GM18861 (cell line): ENCODE measurements around the gene ZNF778.
"Not testable (repeated sequence)": the region's sequence is repeated elsewhere in the genome, so short reads cannot be mapped to it uniquely, and the experiment has no call there.

Experiments
- ATAC-seq: cut with Tn5 transposase; IDR thresholded peaks from one replicate; pipeline ENCODE4 v1.9.1; 2021; ENCODE audit not compliant: unreplicated experiment

Gene ZNF778

DNA sequence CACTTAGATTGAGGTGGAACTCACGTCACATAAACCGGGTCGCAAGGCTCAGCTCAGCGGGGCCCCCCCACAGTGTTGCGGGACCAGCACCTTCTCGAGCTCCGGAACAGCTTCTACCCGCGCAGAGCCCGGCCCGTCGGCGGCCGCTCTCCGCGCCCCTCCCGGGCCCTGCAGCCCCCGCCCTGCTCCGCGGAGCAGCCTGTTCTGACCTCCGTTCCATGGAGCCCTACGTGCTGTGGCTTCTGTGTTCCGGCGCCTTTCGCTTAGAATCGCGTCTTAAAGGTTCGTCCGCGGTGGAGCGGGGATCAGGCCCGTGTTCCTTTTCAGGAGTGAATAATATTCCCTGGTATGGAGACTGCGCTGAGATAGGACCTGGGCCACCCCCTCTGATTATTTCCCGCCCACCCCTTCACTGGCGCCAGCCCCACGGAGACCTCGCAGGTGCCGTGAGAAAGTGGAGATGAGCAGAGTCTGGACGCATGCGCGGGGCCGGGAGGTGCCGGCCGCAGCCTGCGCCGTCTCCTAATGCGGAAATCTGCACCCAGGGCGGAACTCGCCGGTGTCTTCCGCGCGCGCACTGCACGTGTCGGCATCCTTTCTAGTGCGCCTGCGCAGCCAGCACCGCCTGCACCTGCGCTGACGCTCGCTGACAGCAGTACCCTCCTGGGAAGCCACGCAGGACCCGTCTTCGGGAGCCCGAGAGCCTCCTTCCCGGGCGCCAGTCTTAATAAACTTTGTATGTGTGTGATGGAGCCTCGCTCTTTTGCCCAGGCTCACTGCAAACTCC, 30.9 kb downstream of the ZNF778 start:
- ATAC-seq: no peak

DNA sequence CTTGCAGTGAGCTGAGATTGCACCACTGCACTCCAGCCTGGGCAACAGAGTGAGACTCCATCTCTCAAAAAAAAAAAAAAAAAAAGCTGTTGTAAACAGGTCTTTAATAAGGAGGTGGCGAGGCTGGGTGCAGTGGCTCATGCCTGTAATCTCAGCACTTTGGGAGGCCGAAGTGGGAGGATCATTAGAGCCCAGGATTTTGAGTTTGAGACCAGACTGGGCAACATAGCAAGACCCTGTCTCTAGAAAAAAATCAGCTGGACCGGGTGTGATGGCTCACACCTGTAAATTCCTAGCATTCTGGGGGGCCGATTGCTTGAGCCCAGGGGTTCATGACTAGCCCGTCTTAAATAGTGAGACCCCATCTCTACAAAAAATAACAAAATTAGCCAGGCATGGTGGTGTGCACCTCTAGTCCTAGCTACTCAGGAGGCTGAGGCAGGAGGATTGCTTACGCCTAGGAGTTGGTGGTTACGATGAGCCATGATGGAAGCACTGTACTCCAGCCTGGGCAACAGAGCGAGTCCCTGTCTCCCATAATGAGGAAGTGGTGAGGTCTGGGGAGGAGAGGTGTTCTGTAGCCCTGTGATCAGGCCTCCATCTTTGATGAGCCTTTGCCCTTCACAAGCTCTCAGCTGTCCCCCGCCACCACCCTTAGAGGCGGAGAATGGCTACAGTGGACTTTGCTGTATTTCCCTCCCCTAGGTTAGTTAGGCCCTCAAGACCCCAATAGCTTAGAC, 36.2 kb downstream of the ZNF778 start:
- no peak for ATAC-seq

DNA sequence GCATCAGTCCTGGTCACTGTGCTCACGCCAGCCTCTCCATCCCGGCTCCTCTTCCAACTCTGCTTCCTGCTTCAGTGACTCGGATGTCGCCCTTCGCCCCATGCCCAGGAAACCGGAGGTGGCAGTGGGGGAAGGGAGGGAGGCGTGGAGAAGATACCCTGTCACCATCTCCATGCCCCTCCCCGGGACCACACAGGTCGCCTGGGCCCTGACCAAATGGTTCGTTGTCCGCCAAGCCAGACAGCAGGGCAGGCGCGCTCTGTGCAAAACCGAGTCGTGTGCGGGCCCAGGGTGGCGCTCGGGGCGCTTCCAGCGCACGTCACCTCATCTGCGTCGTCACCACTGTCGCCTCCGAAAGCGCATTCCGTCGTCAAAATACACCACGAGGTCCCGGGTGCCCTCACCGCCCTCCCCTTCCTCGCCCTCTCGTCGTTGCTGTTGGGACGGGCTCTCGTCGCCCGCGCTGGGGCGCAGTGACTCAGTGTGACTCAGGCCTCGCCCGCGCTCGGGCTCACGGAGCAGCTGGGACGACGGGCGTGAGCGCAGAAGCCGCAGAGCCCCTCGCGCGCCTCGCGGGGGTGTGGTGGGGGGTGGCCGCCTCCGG, 39.2 kb downstream of the ZNF778 start:
- no peak for ATAC-seq

DNA sequence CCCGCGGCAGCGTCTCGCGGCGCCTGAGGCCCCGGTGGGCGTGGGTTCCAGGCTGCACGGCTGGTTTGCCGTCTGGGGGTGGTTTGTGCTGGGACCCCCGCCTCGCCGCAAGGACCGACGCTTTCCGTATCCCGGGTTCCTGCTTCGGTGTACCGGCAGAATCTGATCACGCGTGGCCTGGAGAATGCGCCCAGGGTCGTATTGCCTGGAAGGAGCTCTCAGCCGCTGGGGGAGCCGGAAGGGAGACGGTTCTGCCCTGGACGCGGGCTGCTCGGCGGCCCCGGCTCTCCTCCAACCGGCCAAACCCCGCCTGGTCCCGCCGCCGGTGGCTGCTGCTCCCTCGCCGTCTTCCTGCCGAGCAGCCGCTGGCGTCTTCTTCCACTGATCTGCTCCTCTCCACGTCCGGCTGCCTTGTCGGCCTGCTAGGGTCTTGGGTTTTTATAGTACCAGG, 39.8 kb downstream of the ZNF778 start:
- no peak for ATAC-seq

DNA sequence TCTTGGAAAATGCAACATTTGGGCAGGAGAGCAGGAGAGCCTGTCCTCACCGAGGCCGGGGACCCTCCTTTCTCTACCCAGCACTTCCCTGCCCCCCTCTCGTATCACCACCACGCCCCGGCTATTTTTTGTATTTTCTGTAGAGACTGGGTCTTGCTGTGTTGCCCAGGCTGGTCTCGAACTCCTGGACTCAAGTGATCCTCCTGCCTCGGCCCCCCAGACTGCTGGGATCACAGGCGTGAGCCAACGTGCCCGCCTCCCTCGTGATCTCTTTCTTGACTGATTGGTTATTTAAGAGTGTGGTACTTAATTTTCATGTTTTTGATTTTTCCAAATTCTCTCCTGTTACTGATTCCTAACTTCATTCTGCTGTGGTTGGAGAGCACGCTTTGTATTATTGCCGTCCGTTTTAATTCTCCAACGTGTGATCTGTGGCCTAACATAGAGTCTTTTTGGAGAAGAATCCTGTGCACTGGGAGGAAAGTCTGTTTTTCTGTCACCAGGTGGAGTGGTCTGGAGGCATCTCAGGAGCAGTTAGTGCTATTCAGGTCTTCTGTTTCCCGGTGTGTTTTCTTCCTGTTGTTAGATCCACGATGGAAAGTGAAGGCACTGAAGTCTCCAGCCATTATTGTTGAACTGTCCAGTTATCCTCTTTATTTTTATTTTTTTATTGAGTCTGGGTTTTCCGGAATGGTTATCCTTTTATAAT, 40.4 kb downstream of the ZNF778 start:
- no peak for ATAC-seq

DNA sequence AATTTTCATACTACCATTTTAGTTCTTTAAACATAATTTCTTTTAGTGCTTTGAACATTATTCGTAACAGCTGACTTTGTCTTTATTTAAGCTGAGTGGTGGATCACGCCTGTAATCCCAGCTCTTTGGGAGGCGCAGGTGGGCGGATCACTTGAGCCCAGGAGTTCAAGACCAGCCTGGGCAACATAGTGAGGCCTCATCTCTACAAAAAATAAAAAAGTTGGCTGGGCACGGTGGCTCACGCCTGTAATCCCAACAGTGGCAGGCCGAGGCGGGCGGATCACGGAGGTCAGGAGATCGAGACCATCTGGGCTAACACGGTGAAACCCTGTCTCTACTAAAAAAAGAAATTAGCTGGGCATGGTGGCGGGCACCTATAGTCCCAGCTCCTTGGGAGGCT, 42.4 kb downstream of the ZNF778 start:
- ATAC-seq: not testable (repeated sequence)

DNA sequence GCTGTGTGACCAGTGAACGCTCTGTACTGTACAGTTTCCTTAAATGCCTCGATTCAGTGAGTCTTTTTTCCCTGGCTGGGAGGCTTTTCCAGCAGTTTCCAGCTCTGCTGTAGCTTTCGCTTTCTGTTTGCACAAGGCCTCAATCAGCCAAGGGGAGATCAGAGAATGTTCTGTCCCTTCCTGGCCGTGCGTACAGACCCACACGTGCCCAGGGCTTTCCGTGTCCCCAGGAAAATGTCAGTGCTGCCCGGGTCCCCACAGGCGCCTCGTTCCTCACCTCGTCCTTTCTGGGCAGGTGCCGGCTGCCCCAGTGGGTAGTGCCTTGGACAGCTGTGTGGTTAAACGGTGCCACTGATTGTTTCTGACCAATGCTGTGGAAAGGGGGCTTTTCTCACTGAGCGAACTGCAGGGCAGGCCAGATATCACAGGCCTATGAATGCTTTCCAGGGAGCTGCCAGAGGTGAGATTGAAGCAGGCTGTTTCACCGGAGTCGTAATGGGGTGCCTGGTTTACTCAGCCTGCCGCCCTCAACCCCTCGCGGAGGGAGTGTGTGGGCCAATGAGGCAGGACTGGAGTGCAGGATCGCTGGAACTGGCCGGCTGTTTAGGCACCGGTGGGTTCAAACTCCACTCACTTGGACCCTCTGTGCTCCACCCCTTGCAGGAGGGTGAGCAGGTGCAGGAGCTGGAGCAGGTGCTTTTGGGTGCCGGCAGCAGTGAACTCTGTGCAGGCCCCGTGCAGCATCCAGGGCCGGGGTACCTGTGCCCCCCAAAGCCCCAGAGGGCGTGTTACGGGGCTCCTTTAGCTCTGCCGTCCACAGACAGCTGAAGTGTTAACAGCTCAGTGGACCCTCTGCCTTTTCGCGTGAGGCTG, 44.4 kb downstream of the ZNF778 start:
- ATAC-seq: no peak

DNA sequence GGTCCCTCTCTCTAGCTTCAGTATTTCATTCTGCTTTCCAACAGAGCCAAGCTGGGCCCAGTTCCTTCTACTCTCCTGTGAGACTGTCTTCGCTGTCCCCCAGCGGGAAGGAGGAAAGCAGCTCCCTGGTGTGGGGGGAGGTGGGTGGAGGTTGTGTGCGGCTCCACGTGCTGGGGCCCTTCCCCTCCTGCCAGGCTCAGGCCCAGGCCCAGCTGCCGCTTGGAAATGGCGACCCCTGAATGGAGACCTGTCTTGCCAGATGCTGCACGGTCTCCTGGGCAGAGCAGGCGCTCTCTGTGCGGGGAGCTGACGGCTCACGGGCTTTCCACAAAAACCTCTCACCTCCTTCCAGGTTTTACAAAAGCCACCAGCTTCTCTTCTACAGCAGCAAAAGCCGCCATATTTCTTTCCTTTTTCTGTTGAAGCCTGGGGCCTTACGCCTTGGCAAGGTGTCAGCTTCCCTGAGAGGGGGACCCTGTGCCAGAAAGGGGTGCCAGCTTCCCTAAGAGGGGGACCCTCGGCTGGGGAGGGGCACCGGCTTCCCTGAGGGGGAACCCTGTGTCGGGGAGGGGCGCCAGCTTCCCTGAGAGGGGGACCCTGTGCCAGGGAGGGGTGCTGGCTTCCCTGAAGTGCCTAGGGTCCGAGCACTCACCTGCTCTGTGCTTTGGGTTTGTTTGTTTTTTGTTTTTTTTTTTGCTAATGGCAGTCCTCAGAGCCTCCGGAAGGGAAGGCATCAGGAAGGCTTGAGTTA, 47.5 kb downstream of the ZNF778 start:
- no peak for ATAC-seq

DNA sequence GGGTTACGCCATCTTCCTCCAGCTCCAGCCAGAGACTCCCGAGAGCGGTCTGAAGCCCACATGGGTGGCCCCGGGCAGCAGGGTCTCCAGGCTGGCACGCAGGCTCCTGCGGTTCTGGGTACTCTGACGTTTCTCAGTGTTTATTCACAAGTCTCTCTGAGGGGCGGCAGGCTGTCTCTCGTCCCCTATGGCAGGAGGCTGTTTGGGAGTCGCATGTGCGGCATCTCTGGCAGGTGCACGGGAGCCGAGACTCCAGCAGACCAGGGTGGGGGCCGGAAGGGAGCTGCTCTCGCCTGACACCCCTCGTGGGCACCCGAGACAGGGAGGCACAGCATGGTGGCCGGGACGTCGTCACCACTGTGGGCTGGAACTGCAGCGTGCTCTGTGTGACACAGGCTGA, 48.1 kb downstream of the ZNF778 start:
- no peak for ATAC-seq

DNA sequence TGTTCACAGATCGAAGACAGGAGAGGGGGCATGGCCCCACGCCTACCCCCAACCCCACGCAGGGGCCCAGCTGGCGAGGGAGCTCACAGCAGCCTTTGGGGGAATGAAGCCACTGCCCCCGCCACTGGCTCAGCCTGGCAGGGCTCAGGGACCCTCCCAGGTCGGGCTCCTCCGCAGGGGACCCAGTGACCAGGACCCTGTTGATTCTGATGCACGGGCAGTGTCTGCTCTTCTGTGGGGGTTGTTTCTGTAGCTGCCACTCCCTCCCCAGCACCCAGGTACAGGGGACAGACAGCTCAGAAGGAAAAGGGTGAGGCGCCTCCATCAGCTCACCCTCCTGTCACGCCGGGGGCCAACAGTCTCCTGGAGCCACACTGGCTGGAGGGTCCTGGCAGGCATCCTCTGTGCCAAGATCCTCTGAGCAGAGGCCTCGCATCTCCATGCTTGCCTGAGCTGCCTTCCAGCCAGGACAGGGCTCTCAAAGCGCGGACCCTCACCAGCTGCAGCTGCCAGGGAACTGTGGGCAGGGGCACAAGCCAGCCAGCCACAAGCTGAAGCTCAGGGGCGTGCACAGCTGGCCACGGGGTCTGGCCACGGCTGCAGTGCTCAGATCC, 49.1 kb downstream of the ZNF778 start:
- no peak for ATAC-seq

DNA sequence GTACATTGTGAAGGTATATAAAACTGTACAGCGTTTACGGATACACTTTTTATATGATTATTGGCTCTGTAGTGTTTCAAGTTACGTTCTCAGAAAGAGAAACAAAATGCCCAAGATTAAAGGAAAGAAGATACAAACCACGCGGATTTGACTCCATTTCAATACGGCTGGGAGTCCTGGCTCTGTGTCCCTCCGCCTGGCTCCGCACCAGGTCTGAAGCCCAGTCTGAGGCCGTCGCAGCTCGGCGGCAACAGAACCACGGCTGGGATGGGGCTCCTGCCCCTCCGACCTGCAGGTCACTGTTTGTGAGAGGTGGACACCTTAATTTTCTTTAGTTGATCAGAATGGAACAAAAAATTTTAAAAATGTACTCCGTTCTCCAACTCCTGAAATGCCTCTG, 50.2 kb downstream of the ZNF778 start:
- ATAC-seq: not testable (repeated sequence)

DNA sequence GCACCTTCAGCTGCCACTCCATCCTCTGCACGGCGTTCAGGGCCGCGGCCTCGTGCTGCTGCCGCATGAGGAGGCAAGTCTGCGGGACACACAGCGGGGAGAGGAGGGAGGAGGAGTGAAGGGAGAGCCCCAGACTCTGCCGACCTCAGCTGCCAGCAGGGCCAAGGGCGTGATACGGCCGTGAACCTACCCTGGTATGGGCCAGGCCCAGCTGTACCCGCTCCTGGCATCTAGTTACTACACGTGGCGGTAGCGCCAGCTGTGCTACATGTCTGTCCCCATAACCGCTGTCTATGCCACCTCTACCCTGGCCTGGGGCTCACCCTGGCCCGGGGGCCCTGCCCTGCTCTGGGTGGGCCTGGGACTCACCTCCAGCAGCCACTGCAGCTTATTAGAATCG, 51.1 kb downstream of the ZNF778 start:
- no peak for ATAC-seq

DNA sequence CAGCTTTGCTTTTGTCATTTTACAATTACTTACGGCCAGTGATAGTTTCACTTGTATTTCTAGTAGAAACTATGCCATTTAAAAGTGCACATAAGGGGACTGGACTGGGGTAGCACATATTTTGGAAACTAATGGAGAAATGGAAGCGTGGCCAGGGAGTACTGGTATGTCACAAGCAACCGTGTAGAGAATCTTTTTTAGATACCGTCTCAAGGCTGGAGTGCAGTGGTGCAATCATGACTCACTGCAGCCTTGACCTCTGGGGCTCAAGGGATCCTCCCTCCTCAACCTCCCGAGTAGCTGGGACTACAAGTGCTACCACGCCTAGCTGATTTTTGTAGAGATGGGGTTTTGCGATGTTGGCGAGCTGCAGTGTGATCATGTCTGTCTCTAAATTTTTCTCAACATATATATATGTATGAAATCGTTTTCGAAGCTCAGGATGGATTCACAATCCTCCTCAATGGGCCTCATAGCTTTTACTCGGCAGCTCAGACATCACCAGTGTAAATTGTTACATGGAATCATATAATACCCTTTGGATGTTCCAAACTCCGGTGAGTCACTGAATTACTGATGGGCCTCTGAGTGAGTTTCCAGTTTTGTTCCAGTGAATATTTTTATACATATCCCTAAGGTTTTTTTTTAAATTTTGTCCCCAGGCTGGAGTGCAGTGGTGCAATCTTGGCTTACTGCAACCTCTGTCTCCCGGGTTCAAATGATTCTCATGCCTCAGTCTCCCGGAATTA, 51.7 kb downstream of the ZNF778 start:
- ATAC-seq: no peak

DNA sequence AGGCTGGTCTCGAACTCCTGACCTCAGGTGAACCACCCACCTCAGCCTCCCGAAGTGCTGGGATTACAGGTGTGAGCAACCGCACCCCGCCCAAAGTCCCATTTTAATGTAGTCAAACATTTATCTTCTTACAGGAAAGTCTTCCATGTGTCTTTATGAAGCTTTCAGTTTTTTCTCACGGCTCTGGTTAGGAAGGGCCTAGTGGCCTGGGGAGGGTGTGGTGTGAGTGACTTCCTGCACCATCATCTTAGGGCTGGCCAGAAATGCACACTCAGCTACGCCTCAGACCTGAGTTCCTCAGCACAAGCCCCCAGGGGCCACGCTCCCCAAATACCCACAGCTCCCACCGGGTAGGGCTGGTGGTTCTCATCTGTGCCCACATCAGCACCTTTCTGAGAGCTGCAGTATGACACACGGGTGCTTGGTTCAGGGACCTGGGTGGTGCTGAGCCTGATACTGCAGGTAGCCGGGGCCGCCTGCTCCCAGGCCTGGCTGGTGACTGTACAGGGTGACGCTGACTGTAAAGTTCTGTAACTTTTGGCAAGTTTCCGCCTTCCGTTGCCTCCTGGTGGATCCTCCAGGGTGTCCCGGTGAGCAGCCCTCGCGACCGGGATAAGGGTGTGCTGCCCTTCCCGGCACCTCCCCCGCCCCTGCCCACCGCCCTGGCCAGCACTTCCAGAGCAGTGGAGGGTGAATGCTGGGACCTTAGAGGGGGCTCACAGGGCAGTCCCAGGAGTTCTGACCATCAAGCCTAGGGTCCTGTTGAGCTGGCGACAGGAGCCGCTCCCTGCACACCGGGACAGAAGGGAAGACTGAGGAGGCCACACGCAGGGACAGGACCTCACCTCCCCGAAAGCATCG, 52.5 kb downstream of the ZNF778 start:
- ATAC-seq: no peak

DNA sequence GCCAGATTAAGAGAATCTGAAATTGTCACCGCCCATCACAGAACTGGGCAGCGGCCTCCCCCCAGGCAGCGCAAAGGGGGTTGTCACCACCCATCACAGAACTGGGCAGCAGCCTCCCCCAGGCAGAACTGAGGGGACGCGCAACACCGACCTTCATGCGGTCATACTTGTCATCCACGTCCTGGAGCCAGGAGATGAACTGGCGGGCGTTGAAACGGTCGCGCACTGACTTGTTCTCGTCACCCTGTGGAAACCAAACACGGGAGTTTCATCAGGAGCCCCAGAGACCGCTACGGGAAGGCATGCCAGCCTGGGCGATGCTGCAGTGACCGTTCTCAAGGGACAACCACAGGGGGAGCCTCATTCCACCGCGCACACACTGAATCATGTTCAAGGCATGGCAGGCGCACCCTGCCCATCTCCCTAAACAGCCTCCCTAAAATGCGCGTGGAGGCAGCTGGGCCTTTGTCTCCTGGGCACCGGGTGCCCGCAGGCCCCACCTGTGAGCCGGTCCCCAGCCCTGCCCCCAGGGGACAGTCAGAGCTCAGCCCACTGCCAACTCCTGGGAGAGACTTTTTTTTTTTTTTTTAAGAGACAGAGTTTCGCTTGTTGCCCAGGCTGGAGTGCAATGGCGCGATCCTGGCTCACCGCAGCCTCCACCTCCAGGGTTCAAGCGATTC, 53.3 kb downstream of the ZNF778 start:
- ATAC-seq: no peak

DNA sequence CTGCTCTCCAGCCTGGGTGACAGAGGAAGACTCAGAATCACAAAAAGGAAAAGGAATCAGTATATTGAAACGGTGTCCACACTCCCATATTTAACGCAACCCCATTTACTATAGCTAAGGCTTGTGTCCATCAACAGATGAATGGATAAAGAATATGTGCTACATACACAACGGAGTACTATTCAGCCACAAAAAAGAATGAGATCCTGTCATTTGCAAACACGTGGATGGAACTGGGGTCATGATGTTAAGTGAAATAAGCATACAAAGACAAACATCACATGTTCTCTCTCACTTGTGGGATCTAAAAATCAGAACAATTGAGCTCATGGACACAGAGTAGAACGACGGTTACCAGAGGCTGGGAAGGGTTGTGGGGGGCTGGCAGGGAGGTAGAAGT, 55.1 kb downstream of the ZNF778 start:
- no peak for ATAC-seq
